HL-60 (cell line): ENCODE data around the gene DPP10.

Source experiments
- DNase-seq, 2 experiments: peaks; one replicate each; pipeline ENCODE4 v3.0.0-alpha.2; 2010 to 2020; ENCODE audit warnings: low read depth in 1 of 2, low spot score in 1 of 2
- H3K27ac ChIP-seq: fragments of 250-450 bp; sonication (Bioruptor Pico); replicated peaks from 2 replicates; pipeline ENCODE4 v1.5.1; 2020; ENCODE audit warnings: mild to moderate bottlenecking, moderate library complexity
- H3K27me3 ChIP-seq: fragments of 250-450 bp; sonication (Bioruptor Pico); 2 replicates; pipeline ENCODE4 v1.5.1; 2021; ENCODE audit warnings: mild to moderate bottlenecking, moderate library complexity; ENCODE audit not compliant: insufficient read depth, poor library complexity, severe bottlenecking
- H3K4me3 ChIP-seq: replicated peaks from 2 replicates; pipeline ENCODE4 v1.5.1; 2011; ENCODE audit warnings: mild to moderate bottlenecking, control low read depth, low read length; ENCODE audit not compliant: insufficient read depth
- CTCF ChIP-seq: IDR thresholded peaks from one replicate; pipeline ENCODE4 v1.5.1; 2011; ENCODE audit warnings: low read length, control low read depth, inconsistent platforms; ENCODE audit not compliant: insufficient read depth
- GABPA ChIP-seq: IDR thresholded peaks from 2 replicates; pipeline ENCODE4 v1.6.1; 2012; ENCODE audit warnings: low read depth
- POLR2AphosphoS5 ChIP-seq: IDR thresholded peaks from 2 replicates; pipeline ENCODE4 v1.6.1; 2012; ENCODE audit warnings: low read depth
- REST ChIP-seq: IDR thresholded peaks from 2 replicates; pipeline ENCODE4 v1.6.1; 2012; ENCODE audit warnings: low read depth; ENCODE audit not compliant: insufficient replicate concordance
- SPI1 ChIP-seq: IDR thresholded peaks from 2 replicates; pipeline ENCODE4 v1.6.1; 2012; ENCODE audit warnings: low read depth, mild to moderate bottlenecking, borderline replicate concordance

DPP10 gene

GRCh38 chr2:115691409-115691808, 1249.0 kb downstream of the DPP10 start:
- H3K4me3 ChIP-seq: no peak overlapping the region
- DNase-seq: no peak
- TF ChIP-seq CTCF: no peak
- no peak for TF ChIP-seq REST
- TF ChIP-seq SPI1: no peak
- TF ChIP-seq GABPA: no peak
- no peak for TF ChIP-seq POLR2AphosphoS5
- no peaks in the 10 kb centered on the region for H3K27me3 ChIP-seq
- no peak overlapping the region for H3K27ac ChIP-seq

DNA sequence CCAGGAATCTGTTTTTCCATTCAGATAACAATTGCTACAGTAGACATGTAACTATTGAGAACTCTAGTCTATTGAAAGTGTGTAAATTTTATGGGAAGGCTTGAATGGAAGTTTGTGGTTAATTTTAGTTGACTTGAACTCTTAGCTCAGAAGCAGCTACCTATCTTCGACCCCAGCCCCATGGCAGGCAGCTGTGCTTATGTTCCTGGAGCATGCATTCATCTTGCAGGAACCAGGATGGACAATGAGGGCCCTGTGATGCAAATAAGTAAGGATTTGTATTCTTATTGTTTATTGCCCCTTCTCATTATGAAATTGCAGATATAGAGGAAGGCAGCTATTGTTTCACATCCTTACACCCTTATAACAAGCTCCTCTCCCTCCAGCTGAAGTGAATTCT, 1252.2 kb downstream of the DPP10 start:
- Histone ChIP-seq H3K4me3 (no peak overlapping the region), H3K27ac (no peak overlapping the region), H3K27me3 (no peaks in the 10 kb centered on the region)
- TF ChIP-seq POLR2AphosphoS5 (no peak), CTCF (no peak), SPI1 (no peak), REST (no peak), GABPA (no peak)
- DNase-seq: no peak

DNA sequence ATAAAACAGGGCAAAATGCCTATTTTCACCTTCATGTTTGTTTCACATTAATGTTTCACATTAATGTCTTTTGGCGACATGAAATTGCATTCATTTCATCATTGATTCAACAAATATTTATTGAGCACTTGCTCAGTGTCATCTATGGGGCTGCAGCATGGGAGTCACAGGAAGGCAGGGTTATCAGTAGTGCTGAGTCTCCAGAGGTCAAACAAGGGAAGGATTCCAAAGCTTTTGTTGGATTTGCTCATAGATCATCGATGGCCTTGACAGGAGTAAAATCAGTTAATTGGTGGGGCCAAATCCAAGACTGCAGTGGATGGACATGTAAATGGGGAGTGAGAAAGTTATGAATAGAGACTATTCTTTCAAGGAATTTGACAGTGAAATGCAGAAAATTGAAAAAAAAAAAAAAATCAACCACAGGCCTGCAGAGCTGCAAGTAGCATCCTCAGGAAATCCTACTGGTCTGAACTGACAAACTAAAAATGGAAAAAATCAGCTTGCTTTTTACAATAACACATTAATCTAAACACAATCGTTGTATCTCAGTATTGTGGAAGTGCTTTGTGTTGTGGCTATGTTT, 1290.8 kb downstream of the DPP10 start:
- no peak overlapping the region for H3K4me3 ChIP-seq
- DNase-seq: no peak
- no peaks in the 10 kb centered on the region for H3K27me3 ChIP-seq
- H3K27ac ChIP-seq: no peak overlapping the region
- TF ChIP-seq SPI1: no peak
- TF ChIP-seq POLR2AphosphoS5: no peak
- TF ChIP-seq CTCF: no peak
- no peak for TF ChIP-seq GABPA
- TF ChIP-seq REST: no peak
